GM19351 (cell line): Measurements from ENCODE around the gene PRRC2B.
"Not testable (repeated sequence)": the region's sequence is repeated elsewhere in the genome, so short reads cannot be mapped to it uniquely, and the experiment has no call there.

ENCODE experiments used
- ATAC-seq: cut with Tn5 transposase; IDR thresholded peaks from one replicate; pipeline ENCODE4 v1.9.1; 2021; ENCODE audit warnings: mild to moderate bottlenecking, moderate library complexity; ENCODE audit not compliant: unreplicated experiment

PRRC2B gene

DNA sequence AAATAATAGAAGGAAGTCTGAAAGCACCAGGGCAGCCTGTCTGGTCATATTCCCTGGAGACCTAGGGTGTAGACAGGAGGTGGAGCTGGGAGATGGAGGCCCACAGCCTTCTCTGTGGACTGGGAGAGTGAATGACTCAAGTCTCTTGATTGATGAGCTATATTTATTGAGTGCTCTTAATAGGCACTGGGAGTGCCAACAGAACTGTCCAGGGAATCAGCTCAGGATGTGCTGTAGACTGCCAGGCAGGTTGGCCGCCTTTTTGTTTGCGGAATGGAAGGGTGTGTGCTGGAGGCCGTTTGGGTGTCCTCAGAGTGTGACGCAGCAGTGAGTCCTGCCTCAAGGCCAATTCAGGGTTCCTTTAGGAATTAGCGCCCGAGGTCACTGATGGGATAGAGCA, 75.5 kb downstream of the PRRC2B start:
- ATAC-seq = no peak

DNA sequence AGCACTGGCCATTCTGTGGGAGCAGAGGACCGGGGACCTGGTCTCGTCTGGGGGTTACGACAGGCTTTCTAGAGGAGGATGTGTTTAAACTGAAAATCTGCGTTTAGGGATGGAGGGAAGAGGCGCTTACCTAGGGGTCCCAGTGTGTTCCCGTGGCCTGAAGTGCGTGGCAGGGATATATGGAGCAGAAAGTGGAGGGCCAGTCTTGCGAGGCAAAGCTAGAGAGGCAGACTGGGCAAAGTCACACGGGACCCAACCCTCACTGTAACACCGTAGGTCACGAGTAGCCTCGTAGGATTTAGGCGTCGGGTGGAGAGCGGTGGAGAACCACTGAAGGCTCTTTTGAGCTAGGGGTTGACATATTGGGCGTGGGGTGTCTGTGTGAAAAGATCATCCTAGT, 76.1 kb downstream of the PRRC2B start:
- no peak for ATAC-seq

DNA sequence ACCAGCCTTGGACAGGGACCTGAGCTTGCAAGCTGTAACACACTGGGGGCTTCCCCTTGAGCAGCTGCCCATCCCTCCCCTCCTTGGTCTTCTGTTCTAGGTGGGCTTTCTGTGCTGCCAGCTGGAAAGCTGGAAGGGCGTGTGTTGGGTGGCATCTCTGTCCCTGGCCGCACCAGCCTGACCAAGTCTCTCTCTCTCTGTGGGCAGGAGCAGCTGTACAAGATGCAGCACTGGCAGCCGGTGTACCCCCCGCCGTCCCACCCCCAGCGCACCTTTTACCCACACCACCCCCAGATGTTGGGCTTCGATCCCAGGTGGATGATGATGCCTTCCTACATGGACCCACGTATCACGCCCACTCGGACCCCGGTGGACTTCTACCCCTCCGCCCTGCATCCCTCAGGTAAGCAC, 76.7 kb downstream of the PRRC2B start:
- no peak for ATAC-seq

DNA sequence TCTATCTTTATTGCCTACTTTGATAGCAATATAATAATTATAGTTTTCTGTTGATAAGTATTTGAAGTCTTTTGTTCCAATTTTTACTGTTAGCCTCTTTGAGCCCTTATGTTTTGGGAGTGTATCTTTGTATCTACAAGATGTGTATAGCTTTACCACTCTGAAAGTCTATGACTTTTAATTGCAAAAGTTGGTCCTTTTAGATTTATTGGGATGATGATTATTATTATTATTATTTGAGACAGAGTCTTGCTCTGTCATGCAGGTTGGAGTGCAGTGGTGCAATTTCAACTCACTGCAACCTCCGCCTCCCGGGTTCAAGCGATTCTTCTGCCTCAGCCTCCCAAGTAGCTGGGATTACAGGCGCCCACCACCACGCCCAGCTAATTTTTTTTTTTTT, 78.2 kb downstream of the PRRC2B start:
- ATAC-seq = not testable (repeated sequence)

DNA sequence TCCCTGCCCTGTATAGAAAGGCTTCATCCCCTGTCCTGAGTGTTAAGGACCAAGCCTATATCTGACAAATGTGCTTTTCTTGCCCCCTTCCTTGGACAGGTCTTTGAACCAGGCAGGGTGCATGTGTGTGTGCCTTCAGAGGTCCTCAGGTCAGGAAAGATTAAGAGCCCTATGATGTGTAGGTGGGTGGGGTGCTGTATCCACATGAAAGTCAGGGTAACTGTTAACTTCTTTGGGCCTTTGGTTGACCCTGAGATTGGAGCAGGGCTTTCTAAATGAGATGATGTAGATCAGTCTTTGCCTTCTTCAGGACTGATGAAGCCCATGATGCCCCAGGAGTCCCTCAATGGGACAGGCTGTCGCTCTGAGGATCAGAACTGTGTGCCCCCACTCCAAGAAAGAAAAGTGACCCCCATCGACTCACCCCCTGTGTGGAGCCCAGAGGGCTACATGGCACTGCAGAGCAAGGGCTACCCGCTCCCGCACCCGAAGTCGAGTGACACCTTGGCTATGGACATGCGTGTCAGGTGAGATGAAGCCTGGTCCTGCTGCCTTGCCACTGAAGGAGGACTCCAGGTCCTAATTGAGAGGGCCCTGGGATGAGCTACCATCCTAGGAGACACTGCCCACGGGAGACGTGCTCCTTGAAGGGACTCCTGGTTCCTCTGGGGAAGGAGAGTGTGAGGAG, 79.5 kb downstream of the PRRC2B start:
- ATAC-seq = no peak

DNA sequence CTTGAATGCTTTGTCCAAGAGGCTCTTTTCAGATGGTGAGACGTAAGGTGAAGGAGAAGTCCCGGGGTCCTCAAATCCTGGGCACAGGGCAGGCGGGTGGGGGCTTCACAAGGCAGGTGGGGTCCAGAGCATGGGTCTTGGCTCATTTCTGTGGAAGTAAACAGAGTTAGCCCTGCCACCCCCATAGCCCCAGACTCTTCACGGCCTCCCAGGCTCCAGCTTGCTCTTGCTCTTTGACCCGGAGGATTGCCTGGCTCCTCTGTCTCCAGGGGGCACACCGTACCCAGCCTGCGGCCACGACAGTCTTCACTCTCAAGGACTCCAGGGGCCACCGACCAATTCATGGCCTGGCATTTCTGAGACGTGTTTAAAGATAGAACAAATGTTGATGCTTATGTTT, 80.0 kb downstream of the PRRC2B start:
- no peak for ATAC-seq

DNA sequence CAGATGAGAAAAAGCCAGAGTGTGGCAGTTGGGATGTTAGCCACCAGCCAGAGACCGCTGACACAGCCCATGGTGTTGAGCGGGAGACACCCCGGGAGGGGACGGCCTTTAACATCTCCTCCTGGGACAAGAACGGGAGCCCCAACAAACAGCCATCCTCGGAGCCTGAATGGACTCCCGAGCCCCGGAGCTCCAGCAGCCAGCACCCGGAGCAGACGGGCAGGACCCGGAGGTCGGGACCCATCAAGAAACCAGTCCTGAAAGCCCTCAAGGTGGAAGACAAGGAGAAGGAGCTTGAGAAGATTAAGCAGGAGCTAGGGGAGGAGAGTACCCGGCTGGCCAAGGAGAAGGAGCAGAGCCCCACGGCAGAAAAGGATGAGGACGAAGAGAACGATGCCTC, 80.8 kb downstream of the PRRC2B start:
- ATAC-seq = no peak

DNA sequence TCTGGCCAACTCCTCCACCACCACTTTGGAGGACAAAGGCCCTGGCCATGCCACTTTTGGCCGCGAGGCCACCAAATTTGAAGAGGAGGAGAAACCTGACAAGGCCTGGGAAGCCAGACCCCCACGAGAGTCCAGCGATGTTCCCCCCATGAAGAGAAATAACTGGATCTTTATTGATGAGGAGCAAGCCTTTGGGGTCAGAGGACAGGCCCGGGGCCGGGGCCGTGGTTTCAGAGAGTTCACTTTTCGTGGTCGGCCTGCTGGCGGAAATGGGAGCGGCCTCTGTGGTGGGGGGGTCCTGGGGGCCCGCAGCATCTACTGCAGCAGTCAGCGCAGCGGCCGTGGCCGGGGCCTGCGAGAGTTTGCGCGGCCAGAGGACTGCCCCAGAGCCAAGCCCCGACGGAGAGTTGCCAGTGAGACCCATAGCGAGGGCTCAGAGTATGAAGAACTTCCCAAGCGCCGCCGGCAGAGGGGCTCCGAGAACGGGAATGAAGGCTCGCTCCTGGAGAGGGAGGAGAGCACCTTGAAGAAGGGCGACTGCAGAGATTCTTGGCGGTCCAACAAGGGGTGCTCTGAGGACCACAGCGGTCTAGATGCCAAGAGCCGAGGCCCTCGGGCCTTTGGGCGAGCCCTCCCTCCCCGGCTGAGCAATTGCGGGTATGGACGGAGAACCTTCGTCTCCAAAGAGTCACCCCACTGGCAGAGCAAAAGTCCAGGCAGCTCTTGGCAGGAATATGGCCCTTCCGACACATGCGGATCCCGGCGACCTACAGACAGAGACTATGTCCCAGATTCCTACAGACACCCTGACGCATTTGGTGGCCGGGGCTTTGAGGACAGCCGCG, 81.4 kb downstream of the PRRC2B start:
- no peak for ATAC-seq

DNA sequence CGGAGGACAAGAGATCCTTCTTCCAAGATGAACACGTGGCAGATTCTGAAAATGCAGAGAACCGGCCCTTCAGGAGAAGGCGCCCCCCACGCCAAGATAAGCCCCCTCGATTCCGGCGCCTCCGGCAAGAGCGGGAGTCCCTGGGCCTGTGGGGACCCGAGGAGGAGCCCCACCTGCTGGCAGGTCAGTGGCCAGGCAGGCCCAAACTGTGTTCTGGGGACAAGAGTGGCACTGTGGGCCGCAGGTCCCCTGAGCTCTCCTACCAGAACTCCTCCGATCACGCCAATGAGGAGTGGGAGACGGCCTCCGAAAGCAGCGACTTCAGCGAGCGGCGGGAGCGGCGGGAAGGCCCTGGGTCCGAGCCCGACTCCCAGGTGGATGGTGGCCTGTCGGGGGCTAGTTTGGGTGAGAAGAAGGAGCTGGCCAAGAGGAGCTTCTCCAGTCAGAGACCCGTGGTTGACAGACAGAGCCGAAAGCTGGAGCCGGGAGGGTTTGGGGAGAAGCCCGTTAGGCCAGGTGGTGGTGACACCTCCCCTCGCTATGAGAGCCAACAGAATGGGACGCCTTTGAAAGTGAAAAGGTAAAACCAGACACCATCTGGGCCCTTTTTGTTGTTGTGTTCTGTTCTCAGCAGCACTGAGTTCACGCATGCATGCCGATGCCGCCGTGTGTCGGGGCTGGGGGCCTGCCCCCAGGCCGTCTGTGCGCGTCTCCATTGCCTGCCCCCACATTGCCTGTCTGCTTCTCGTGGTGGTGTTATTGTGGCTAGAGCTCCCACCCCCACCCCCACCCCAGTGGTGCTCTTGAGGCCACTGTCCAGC, 82.3 kb downstream of the PRRC2B start:
- ATAC-seq = no peak

DNA sequence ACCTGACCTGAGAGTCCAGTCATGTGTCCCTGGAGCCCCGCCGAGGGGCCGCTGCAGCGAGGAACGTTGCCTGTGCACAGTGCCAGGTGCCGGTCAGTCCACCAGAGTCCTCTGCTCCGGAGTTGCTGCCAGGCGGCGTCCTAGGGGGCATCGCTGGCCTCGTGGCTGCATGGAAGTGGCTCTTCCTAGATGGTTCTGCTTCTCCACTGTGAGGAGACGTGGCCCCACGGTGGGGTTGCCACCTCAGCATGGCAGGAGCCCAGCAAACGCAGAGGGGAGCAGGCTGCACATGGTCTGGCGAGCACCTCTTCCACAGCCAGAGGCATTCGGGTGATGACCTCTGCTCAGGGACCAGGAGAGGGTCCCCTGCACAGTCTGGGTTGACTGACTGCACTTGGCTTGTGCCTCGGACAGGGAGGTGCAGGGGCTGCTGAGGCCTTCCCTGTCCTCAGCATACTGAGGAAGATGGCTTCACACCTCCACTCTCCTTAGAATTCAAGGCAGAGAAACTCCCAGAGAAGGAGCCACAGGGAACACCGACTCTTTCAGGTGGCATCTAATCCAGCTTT, 83.0 kb downstream of the PRRC2B start:
- no peak for ATAC-seq

DNA sequence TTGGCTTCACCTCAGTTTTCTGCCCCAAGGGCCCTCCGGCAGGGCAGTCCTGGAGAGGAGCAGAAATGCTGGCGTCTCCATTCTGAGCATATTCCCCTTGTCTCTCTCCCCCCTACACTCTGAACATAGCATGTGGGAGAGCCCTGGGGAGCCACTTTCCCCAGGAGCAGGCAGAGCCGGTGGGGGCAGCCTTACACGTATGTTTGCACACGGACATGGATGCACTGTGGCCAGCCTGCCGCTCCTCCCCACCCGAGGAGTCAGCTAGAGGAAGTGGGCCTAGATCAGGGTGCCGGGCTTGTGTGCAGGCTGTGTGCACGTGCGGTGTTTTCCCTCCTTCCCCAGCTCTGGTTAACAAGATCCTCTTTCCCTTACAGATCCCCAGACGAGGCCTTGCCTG, 83.5 kb downstream of the PRRC2B start:
- no peak for ATAC-seq

DNA sequence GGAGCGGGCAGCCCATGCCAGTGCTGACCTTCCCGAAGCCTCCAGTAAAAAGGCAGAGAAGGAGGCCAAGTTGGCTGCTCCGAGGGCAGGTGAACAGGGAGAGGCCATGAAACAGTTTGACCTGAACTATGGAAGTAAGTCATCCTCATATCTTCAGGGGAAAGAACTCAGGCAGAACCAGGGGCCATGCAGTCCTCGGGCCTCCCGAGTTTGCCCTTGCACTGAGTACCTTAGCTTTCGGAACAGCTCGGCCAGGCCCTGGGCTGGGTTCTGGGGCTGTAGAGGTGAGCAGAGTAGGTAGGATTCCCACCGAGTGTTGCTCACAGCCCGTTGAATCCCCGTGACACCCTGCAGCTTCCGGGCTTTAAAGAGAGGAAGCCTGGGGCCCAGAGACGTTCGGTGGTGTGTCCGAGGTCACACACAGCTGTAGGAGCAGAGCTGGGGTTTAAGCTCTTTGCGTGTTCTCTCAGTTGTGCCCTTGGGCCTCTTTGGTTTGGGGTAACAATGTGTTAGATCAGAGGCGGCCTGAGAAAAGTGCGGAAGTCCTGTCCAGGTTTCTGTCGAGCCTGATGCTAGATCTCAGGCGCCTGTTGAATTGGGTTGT, 84.0 kb downstream of the PRRC2B start:
- ATAC-seq = no peak

DNA sequence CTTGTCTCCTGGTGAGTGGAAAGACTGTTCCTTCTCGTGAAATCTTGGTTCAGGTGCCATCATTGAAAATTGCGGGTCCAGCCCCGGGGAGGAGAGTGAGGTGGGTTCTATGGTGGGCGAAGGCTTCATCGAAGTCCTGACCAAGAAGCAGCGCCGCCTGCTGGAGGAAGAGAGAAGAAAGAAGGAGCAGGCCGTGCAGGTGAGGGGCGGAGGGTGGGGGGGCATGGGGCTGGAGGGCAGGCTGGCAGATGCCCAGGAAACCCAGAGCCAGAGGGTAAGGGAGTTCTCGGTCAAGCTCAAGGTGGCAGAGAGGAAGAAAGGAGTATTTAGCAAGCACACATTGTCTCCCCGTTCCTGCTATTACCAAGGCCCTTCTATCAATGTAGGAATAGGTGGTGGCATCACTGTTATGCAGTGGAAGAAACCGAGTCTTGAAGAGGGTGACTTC, 84.6 kb downstream of the PRRC2B start:
- ATAC-seq = no peak

DNA sequence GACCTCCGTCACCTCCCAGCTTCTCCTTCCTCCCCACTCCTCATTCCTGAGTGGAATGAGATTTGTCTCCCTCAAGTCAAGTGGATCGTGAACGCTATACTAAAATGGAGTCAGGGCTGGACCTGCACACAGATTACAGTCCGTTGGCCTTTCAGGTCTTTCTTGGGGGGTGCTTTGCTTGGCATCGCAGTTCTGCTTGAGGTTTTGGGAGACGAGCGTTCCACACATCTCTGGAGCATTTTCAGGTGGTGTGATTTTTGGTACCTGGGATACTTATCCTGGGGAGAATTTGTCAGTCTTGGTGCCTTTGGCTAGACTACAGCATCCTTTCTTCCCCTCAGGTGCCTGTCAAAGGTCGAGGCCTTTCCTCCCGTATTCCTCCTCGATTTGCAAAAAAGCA, 85.0 kb downstream of the PRRC2B start:
- ATAC-seq = no peak

DNA sequence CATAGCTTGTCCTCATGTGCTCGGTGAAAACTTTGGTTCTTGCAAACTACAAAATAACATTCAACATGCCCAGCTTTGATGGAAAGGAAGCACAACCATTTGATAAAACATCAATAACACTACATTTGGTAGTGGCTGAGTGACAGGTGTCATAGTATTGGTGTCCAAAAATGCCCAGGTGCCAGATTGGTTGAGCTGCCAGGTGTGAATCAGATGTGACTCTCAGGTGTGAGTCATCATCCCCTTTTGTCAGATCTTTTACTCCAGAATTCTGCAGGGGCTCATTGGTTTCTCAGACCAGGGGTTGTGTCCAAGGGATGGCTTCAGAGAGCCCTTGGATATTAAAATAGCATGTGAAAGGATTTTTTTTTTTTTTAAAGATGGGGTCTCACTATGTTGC, 86.4 kb downstream of the PRRC2B start:
- no peak for ATAC-seq

DNA sequence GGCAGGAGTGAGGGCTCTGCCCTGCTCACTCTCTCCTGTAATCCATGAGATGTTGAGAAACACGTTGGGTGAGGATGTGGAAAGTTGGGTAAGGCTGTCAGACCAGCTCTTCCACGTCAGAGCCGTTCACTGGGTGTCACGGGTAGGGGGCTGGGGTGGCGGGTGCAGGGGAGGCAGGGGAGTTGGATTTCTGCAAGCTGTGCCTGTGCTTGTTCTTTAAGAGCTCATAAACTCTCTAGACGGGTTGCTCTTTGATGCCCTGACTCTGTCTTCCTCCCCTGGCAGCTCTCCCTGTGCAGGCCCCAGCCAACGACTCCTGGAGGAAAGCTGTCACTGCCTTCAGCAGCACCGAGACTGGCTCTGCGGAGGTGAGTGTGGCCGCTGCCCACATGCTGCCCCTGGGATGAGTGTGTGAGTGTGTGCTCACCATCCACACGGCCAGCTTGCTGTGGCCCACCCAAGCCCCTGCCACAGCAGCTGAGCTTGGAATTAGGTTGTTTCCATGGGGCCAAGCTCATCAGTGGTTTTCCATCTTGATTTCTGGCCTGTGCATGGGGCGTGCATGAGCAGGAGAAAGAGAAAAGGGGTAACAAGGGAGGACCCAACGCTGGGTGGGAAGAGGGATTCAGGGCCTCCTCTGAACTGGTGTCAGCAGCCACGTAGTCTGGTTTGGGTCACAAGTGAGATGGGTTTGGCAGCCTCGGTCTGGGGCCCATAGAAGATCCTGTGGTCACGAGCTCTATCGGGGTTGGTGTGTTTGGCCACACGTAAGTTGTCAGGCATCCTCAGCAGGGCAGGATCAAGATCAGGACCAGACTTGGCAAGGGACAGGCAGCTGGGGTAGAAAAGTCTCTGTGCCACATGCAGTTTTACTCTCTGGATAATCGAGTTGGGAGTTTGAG, 87.8 kb downstream of the PRRC2B start:
- ATAC-seq = no peak

DNA sequence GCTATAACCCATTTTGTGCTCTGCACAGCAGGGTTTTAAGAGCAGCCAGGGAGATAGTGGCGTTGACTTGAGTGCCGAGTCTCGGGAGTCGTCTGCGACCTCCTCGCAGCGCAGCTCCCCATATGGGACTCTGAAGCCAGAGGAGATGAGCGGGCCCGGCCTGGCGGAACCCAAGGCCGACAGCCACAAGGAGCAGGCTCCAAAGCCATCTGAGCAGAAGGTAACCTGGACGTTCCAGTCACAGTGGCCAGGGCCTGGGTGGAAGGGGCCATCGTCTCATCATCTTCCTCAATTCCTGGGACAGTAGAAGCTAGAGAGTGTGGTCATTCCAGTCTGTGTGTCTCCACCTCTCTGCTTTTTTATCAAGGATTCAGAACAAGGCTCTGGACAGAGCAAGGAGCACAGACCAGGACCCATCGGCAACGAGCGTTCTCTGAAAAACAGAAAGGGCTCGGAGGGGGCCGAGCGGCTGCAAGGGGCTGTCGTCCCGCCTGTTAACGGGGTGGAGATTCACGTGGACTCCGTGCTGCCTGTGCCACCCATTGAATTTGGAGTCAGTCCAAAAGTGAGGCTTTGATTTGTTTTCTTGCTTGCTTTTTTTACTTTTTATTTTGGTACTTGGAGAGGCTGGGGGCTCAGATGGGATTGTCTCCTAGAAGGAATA, 88.6 kb downstream of the PRRC2B start:
- no peak for ATAC-seq

DNA sequence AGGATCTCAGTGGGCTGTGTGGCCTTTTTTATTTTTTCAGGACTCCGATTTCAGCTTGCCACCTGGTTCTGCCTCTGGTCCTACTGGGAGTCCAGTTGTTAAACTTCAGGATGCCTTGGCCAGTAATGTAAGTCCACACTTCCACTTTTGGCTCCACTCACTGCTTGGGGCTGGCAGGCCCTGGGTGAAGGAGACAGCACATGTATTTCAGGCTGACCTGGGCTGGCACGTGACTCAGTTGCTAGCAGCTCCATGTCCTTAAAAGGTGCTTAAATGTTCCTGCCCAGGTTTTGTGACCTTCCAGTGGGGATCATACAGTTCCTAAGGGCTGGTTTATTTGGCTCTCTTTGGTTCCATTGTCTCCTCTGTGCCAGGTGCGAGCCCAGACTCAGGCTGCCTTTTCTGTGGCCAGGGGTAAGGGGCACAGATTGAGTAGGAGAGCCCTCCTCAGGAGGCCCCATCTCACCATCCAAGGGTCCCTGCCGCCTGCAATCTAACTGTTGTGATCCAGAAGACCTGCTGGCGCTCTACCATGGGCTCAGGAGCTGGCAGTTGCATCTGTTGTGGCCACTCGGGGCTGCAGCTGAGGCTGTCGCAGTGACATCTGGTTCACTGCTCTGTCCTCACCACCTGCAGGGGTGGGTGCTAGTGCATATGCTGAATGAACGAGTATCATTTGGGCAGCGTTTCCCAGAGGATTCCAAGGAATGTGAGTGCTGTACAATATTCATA, 89.6 kb downstream of the PRRC2B start:
- ATAC-seq = no peak

DNA sequence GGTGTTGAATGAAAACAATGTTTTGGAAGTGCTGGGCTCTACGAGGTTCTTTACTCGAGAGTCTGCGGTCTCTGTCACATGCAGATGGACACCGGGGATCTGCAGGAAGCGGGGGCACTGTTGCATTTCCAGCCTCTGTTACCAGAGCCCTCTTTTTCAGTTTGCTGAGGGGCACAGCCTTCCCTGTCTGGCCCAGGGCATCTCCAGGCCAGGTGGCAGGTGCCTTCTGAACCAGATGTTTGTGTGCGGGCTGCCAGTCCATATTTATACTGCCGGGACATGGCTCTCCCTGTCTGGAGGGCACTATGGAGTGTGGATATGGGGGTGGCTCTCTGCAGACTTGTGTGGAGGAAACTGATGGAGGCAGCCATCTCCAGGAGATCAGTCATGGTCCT, 90.2 kb downstream of the PRRC2B start:
- no peak for ATAC-seq
